Stimulated activated CD4-positive, alpha-beta T cell treated with anti-CD3 and anti-CD28 coated beads, Interleukin-1b, Interleukin-23, amount 100 ng/mL, for 24 hours (primary cell): ENCODE measurements around the gene ZMYND11.
A peak's percentile ranks its signal among the peaks of the same experiment; 100 is the strongest.

Source experiments
- DNase-seq, 4 experiments: peaks; one replicate each; pipeline ENCODE4 v3.0.0-alpha.2; 2020; ENCODE audit warnings: low read depth in 4 of 4, low spot score in 1 of 4

ZMYND11 gene

GRCh38 chr10:135132-135600 lies at the start of gene ZMYND11:
Gene ZMYND11 (plus strand): TSS chr10:135455. CDS start chr10:180013, 44,558 bp downstream.
- peak; percentile 24 to 57 (median 46) for DNase-seq

GRCh38 chr10:86031-86430 lies 49.2 kb upstream of the ZMYND11 start:
- no peak for DNase-seq

GRCh38 chr10:87177-88080 lies 47.8 kb upstream of the ZMYND11 start:
- DNase-seq: no peak

GRCh38 chr10:88253-88652 lies 47.0 kb upstream of the ZMYND11 start:
- DNase-seq: no peak

GRCh38 chr10:89248-89647 lies 46.0 kb upstream of the ZMYND11 start:
- DNase-seq: no peak

- DNase-seq: no peak
These were observed 45.1 kb upstream of the ZMYND11 start for GRCh38 chr10:90161-90560.

GRCh38 chr10:91313-91712 lies 43.9 kb upstream of the ZMYND11 start:
- DNase-seq: no peak

- DNase-seq: no peak
These were observed 43.1 kb upstream of the ZMYND11 start for GRCh38 chr10:92153-92552.

- DNase-seq: no peak
These were observed 42.4 kb upstream of the ZMYND11 start for GRCh38 chr10:92846-93245.

- DNase-seq: no peak
These were observed 40.6 kb upstream of the ZMYND11 start for GRCh38 chr10:94613-95012.

GRCh38 chr10:95356-96115 lies 39.7 kb upstream of the ZMYND11 start:
- no peak for DNase-seq

GRCh38 chr10:96466-96865 lies 38.8 kb upstream of the ZMYND11 start:
- DNase-seq: no peak

- no peak for DNase-seq
These were observed 30.8 kb upstream of the ZMYND11 start for GRCh38 chr10:104416-104815.

- DNase-seq: no peak
These were observed 30.2 kb upstream of the ZMYND11 start for GRCh38 chr10:104862-105565.

GRCh38 chr10:105806-106205 lies 29.4 kb upstream of the ZMYND11 start:
- no peak for DNase-seq

- no peak for DNase-seq
These were observed 28.5 kb upstream of the ZMYND11 start for GRCh38 chr10:106740-107139.

- DNase-seq: no peak
These were observed 23.0 kb upstream of the ZMYND11 start for GRCh38 chr10:112246-112645.

GRCh38 chr10:124874-125273 lies 10.4 kb upstream of the ZMYND11 start:
- DNase-seq: no peak

GRCh38 chr10:127612-128432 lies 7.4 kb upstream of the ZMYND11 start:
- DNase-seq: no peak

GRCh38 chr10:129810-130209 lies 5.4 kb upstream of the ZMYND11 start:
- DNase-seq: no peak
